Hematopoietic multipotent progenitor cell treated with erythropoietin and hydrocortisone succinate and interleukin-3 and kit ligand, for 15 days (in vitro differentiated cells): ENCODE results near the gene STARD5.

ENCODE experiments used
- DNase-seq: peaks from one replicate; pipeline ENCODE4 v3.0.0-alpha.2; 2015; ENCODE audit warnings: low spot score

Gene STARD5

GRCh38 chr15:81274255-81274654 lies 49.7 kb downstream of the STARD5 start:
- DNase-seq, result no peak

DNA sequence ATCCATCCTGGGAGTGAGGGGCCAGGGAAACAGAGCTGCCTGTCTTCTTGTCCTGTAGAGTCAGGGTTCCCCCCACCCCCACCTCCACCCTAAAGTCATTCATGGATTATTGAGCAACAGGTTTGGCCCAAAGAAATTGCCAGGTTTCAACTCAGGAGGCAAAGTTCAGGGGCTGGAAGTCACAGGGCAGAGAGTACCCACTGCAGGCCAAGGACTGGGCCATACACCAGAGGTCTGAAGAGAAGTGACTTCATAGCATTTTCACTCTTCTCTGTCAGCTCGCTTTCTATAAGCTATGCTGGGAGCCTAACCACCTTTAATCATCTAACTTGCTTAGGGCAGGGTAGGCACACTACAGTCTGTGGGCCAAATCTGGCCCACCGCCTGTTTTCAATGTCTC lies 50.1 kb downstream of the STARD5 start:
- no peak for DNase-seq

DNA sequence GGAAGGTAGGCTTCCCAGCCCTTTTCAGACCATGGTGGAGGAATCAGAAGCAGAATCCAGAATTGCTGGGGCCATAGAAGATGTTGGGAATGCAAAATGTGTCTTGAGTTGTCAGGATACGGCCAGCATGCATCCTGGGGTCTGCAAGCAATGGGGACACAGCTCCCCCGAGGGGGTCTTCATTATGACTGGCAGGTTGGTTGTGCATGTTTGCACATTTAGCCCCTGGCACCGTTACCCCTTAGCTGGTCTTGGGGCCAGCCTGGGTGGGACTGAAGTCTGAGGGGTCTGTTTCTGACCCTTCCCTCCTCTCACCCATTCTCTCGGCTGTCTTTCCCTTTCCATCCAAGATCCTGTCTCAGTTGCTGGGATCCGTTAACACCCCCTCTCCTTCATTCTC lies 50.7 kb downstream of the STARD5 start:
- no peak for DNase-seq

DNA sequence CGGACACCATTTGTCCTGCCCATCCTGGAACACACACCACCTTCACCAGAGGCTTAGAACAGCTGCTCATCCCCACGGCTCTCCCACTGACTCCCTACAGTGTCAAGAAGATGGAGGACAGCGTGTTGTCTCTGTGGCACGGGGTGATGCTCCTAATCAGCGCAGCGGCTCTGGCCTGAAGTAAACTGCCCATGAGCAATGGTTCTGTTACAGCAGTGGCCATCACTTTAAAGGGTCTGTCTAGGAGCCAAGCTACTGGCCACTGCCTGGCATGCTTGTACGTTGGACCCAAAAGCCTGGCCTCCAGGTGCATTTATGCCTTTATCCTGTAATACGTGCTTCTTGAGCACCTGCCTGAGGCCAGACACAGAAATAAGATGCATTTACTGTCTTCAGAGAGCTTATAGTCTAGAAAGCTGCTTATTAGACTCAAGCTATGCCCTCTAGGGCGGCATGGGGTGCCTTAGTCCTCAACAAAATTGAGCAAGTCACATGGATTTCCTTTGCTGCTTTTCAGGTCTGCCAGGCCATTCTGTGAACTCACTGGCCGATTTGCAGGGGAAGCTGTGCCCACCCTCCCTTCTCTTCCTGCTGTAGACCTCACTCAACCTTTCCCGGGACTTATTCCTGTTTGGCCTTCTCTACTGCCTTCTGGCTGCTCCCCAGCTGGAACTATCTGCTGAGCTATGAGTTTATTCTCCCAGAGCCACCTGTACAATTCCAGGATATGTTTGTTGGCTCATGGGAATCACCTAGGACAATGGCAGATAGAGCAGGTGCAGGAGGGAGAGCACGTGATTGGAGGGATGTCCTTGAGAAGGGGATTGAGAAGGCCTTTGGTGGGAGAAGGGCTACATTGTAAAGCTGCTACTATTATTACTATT lies 51.9 kb downstream of the STARD5 start:
- no peak for DNase-seq

- no peak for DNase-seq
These were observed 53.0 kb downstream of the STARD5 start for GRCh38 chr15:81270781-81271491.

GRCh38 chr15:81270188-81270587 lies 53.8 kb downstream of the STARD5 start:
- DNase-seq, result no peak

DNA sequence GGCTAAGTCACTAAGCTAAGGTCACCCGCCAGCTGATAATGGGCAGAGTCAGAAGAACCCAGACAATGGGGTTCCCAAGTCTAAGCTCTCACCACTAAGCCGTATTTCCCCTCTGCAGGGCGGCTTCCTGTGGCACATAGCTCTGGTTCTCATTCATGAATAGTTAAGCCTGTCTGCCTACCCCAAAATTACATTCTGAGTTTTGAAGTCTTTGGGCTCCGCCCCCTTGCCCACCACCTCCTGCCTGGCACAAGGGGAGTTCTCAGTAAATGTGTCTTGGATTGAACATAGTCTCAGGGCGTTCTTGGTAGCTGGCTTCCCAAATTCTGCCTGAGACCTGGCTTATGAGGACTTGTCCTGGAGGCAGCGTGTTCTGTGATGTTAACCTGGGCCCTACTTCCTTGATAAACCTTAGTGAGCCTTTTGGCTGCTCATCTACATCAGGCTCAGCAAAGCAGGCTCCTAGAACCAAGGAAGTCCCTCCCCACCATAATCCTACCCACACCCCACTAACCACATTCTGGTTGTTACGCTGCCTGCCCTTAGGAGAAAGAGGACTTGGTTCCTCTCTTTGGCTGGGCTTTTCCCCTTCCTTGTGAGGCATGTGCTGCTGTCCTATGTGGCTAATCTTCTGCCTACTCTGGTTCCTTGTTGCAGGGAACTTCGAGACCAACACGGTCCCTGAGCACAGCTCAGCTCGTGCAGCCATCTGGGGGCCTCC lies 54.9 kb downstream of the STARD5 start:
- DNase-seq, result no peak

- no peak for DNase-seq
These were observed 55.6 kb downstream of the STARD5 start for GRCh38 chr15:81268340-81268739.

- DNase-seq, result peak; percentile 79
These were observed 57.8 kb downstream of the STARD5 start for GRCh38 chr15:81265944-81266775.

GRCh38 chr15:81265256-81265943 lies 58.5 kb downstream of the STARD5 start:
- DNase-seq, result no peak

- DNase-seq, result no peak
These were observed 59.7 kb downstream of the STARD5 start for GRCh38 chr15:81264072-81264857.

GRCh38 chr15:81263477-81263876 lies 60.5 kb downstream of the STARD5 start:
- no peak for DNase-seq

- no peak for DNase-seq
These were observed 62.6 kb downstream of the STARD5 start for GRCh38 chr15:81261172-81261811.

GRCh38 chr15:81259760-81260298 lies 64.1 kb downstream of the STARD5 start:
- no peak for DNase-seq
